Karpas-422 (cell line): ENCODE data around the gene C9. TPM values are rescaled to one million over a fixed set of nuclear protein-coding genes. Genes with fewer than 3 reads are reported as not detected.
"Not testable (repeated sequence)": the region's sequence is repeated elsewhere in the genome, so short reads cannot be mapped to it uniquely, and the experiment has no call there.

Source experiments
- DNase-seq: peaks from one replicate; pipeline ENCODE4 v3.0.0-alpha.2; 2015
- H2AFZ ChIP-seq: fragments of 200-600 bp; sonication (generic); 2 replicates; pipeline ENCODE4 v1.6.1; 2014; ENCODE audit warnings: antibody characterized with exemption, low read length, mixed read lengths
- H3K27ac ChIP-seq: fragments of 200-600 bp; sonication (generic); 2 replicates; pipeline ENCODE4 v1.5.1; 2014; ENCODE audit warnings: mild to moderate bottlenecking, low read length, moderate library complexity
- H3K27me3 ChIP-seq: fragments of 200-600 bp; sonication (generic); 2 replicates; pipeline ENCODE4 v1.6.1; 2014; ENCODE audit warnings: low read length, mixed read lengths
- H3K36me3 ChIP-seq: fragments of 200-600 bp; sonication (generic); 2 replicates; pipeline ENCODE4 v1.6.1; 2014; ENCODE audit warnings: low read length, mixed read lengths; ENCODE audit not compliant: insufficient read depth
- H3K4me1 ChIP-seq: fragments of 200-600 bp; sonication (generic); 2 replicates; pipeline ENCODE4 v1.6.1; 2014; ENCODE audit warnings: mild to moderate bottlenecking, low read length, mixed read lengths
- H3K4me2 ChIP-seq: fragments of 200-600 bp; sonication (generic); 2 replicates; pipeline ENCODE4 v1.6.1; 2014; ENCODE audit warnings: low read length, low read depth, mild to moderate bottlenecking; ENCODE audit not compliant: poor library complexity, severe bottlenecking
- H3K4me3 ChIP-seq: fragments of 200-600 bp; sonication (generic); 2 replicates; pipeline ENCODE4 v1.5.1; 2014; ENCODE audit warnings: mild to moderate bottlenecking, antibody characterized with exemption, low read length, mixed read lengths
- H3K79me2 ChIP-seq: fragments of 200-600 bp; sonication (generic); 2 replicates; pipeline ENCODE4 v1.6.1; 2014; ENCODE audit warnings: mild to moderate bottlenecking, low read length, mixed read lengths
- H3K9ac ChIP-seq: fragments of 200-600 bp; sonication (generic); 2 replicates; pipeline ENCODE4 v1.6.0; 2014; ENCODE audit warnings: low read length
- H3K9me2 ChIP-seq: fragments of 200-600 bp; sonication (generic), shearing (Covaris generic); replicated peaks from 2 replicates; pipeline ENCODE4 v1.6.0; 2014; ENCODE audit warnings: mild to moderate bottlenecking, low read length, moderate library complexity; ENCODE audit not compliant: insufficient read depth
- H3K9me3 ChIP-seq: fragments of 300-700, 200-600 bp; sonication (generic); 2 replicates; pipeline ENCODE4 v1.6.1; 2014; ENCODE audit warnings: low read length, mixed read lengths
- H4K20me1 ChIP-seq: fragments of 200-600 bp; sonication (generic); 2 replicates; pipeline ENCODE4 v1.6.1; 2014; ENCODE audit warnings: mild to moderate bottlenecking, antibody characterized with exemption, low read length, low read depth; ENCODE audit not compliant: insufficient read depth
- total RNA-seq: library from RNA; depleted of rRNA; stranded (reverse); fragments of >200 nt; shearing (Covaris generic); gene quantifications from 2 replicates; pipeline ENCODE4 v1.2.3, GENCODE V29; 2014; ENCODE audit warnings: low replicate concordance

Gene C9
- total RNA-seq, 1 experiment from 2014 or later = not detected

DNA sequence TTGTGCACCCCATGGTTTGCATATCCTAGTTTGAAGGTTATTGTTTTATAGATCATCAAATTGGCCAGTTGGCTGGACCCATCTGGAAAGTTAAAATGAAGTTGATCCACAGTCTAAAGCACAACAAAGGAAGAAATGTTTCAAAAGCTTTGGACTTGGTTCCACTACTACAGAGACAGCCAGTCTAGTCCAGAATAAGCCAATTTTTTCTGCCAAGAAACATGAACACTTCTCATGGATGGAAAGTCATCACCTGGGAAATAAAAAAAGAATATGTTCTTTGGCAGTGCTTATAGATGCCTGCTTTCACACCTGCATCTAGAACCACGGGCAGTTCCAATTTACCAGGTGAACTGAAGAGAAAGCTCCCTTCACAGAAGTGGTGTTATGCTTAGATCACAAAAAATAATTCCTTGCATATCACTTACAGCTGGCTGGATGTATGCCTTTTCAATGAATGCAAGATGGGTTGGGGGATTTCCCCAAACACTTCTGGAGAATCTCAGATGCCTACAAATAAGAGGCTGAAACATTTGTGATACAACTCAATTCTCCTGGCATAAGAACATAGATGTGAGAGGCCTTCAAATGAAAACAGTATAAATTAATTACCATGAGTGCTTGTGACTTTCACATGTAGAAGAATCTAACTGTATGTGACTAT lies 26.9 kb downstream of the C9 start:
- H3K4me3 ChIP-seq = no peak overlapping the region

DNA sequence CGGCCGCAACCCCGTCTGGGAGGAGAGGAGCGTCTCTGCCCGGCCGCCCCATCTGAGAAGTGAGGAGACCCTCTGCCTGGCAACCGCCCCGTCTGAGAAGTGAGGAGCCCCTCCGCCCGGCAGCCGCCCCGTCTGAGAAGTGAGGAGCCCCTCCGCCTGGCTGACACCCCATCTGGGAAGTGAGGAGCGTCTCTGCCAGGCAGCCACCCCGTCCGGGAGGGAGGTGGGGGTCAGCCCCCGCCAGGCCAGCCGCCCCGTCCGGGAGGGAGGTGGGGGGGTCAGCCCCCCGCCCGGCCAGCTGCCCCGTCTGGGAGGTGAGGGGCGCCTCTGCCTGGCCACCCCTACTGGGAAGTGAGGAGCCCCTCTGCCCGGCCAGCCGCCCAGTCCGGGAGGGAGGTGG lies 30.0 kb downstream of the C9 start:
- H3K9me2 ChIP-seq, H4K20me1 ChIP-seq, H3K27me3 ChIP-seq, H3K27ac ChIP-seq, H3K9ac ChIP-seq, DNase-seq, H2AFZ ChIP-seq, H3K79me2 ChIP-seq, H3K36me3 ChIP-seq, H3K4me2 ChIP-seq, H3K4me3 ChIP-seq, H3K4me1 ChIP-seq, H3K9me3 ChIP-seq: not testable (repeated sequence)

More for the DNA sequence above, 26.9 kb downstream of the C9 start:
- Histone ChIP-seq H3K36me3 (no peaks in the 10 kb centered on the region), H3K79me2 (no peaks in the 10 kb centered on the region), H3K4me2 (no peak overlapping the region), H3K27me3 (no peaks in the 10 kb centered on the region), H2AFZ (no peak overlapping the region), H3K4me1 (no peaks in the 10 kb centered on the region), H3K9ac (no peak overlapping the region), H3K9me3 (no peaks in the 10 kb centered on the region), H3K27ac (no peak overlapping the region), H3K9me2 (no peaks in the 10 kb centered on the region), H4K20me1 (no peaks in the 10 kb centered on the region)
- DNase-seq = no peak

DNA sequence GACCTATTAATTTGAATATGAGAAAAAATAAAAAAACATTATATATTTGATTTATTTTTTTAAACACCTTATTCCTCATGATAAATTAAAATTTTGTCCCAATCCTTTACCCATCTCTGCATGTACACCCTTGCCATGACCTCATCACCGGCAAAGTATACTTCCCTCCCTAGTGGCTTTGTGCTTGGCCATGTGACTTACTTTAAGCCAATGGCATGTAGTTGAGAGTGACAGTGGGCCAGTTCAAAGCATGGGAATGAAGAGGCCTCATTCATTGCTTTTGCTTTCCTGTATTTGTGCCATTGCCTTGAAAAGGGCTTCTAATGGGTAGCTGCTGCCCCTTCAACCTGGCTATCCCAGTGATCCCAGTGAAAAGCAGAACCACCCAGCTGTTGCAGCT lies 31.2 kb downstream of the C9 start:
- no peak overlapping the region for H3K4me3 ChIP-seq
- H3K4me1 ChIP-seq = no peaks in the 10 kb centered on the region
- no peaks in the 10 kb centered on the region for H3K27me3 ChIP-seq
- H3K9me2 ChIP-seq = no peaks in the 10 kb centered on the region
- no peak overlapping the region for H3K9ac ChIP-seq
- no peaks in the 10 kb centered on the region for H4K20me1 ChIP-seq
- H3K9me3 ChIP-seq = no peaks in the 10 kb centered on the region
- H3K79me2 ChIP-seq = no peaks in the 10 kb centered on the region
- no peaks in the 10 kb centered on the region for H3K36me3 ChIP-seq
- no peak for DNase-seq
- no peak overlapping the region for H3K4me2 ChIP-seq
- no peak overlapping the region for H2AFZ ChIP-seq
- H3K27ac ChIP-seq = no peak overlapping the region

DNA sequence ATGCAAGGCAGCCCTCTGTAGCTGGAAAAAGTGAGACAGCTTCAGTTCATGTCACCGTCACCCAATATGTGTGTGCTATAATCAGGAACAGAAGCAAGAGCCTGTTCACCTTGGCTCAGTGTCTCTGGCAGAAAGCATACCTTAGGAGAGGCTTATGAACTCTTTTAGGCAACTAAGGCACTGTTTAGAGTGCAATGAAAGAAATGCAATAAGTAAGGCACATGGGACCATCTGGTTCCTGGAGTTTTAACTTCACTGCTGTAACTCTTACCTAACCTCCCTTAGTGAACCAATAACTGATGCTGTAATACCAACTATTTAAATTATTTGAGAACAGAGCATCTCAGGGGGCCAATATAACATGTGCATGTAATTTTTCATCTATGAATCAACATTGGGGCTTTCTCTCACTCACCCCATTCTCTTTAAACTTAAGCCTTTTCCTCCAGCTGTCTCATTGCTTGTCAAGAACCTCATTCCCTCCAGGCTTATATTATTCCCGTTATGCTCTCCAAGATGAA lies 32.4 kb downstream of the C9 start:
- H3K9me2 ChIP-seq = no peaks in the 10 kb centered on the region
- no peak overlapping the region for H3K4me3 ChIP-seq
- H3K79me2 ChIP-seq = no peaks in the 10 kb centered on the region
- H3K27ac ChIP-seq = no peak overlapping the region
- no peaks in the 10 kb centered on the region for H3K4me1 ChIP-seq
- H3K4me2 ChIP-seq = no peak overlapping the region
- no peak overlapping the region for H3K9ac ChIP-seq
- no peak overlapping the region for H2AFZ ChIP-seq
- no peaks in the 10 kb centered on the region for H3K9me3 ChIP-seq
- H4K20me1 ChIP-seq = no peaks in the 10 kb centered on the region
- H3K27me3 ChIP-seq = no peaks in the 10 kb centered on the region
- DNase-seq = no peak
- H3K36me3 ChIP-seq = no peaks in the 10 kb centered on the region

DNA sequence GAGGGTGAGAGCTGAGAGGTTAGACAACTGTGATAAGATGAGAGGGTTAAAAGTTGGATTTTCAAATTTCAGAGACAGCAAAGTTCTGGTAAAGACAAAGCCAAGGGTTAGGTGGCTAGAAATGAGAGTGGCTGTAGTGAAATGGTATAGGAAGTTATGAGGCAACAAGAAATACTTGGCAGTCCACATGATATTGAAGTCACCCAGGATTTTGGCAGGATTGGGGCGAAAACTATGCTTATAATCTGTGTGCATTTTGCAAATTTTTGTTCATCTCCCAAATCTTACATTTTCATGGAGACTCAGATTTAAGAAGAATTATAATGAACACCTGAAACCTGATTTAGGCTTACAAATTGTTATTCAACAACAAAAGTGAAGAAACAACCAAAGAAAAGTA lies 35.6 kb downstream of the C9 start:
- no peaks in the 10 kb centered on the region for H3K79me2 ChIP-seq
- no peaks in the 10 kb centered on the region for H3K9me2 ChIP-seq
- no peak overlapping the region for H3K4me3 ChIP-seq
- no peaks in the 10 kb centered on the region for H3K9me3 ChIP-seq
- H4K20me1 ChIP-seq = no peaks in the 10 kb centered on the region
- H2AFZ ChIP-seq = no peak overlapping the region
- no peaks in the 10 kb centered on the region for H3K4me1 ChIP-seq
- H3K4me2 ChIP-seq = no peak overlapping the region
- no peaks in the 10 kb centered on the region for H3K36me3 ChIP-seq
- H3K27ac ChIP-seq = no peak overlapping the region
- no peak overlapping the region for H3K9ac ChIP-seq
- H3K27me3 ChIP-seq = no peaks in the 10 kb centered on the region
- DNase-seq = no peak

DNA sequence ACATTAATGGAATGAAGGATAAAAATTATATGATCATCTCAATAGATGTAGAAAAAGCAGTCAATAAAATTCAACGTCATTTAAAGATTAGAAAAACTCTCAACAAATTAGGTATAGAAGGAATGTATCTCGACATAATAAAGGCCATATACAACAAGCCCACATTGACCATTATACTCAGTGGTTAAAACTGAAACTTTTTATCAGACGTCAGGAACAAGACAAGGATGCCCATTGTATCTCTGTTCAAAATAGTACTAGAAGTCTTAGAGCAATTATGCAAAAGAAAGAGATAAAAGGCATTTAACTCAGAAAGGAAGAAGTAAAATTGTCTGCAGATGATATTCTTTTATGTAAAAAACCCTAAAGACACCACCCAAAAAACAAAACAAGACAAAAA lies 40.8 kb downstream of the C9 start:
- Histone ChIP-seq H3K9me2 (no peaks in the 10 kb centered on the region), H4K20me1 (no peaks in the 10 kb centered on the region), H3K36me3 (no peaks in the 10 kb centered on the region), H3K27ac (no peak overlapping the region), H3K27me3 (no peaks in the 10 kb centered on the region), H3K79me2 (no peaks in the 10 kb centered on the region), H3K4me3 (no peak overlapping the region), H3K4me1 (no peaks in the 10 kb centered on the region), H3K9ac (no peak overlapping the region), H3K9me3 (no peaks in the 10 kb centered on the region), H3K4me2 (no peak overlapping the region), H2AFZ (no peak overlapping the region)
- no peak for DNase-seq

DNA sequence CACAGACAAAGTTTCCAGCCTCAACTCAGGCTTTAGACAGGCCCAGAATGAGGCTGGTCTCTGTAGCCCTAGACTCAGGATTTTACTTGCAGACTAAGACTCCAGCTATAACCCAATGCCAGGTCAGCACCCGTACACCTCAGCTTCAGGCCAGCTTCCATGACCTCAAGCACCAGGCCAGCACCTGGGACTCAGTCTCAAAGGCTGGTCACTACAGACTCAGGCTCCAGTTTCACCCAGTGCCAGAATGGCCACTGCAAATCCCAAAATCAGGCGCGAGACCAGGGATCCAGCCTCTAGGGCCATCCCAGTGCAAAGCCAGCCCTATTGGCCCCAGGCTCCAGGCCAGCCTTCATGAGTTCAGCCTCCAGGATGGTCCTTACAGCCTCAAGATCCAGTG lies 44.9 kb downstream of the C9 start:
- no peak for DNase-seq
- no peaks in the 10 kb centered on the region for H3K9me3 ChIP-seq
- no peaks in the 10 kb centered on the region for H3K27me3 ChIP-seq

DNA sequence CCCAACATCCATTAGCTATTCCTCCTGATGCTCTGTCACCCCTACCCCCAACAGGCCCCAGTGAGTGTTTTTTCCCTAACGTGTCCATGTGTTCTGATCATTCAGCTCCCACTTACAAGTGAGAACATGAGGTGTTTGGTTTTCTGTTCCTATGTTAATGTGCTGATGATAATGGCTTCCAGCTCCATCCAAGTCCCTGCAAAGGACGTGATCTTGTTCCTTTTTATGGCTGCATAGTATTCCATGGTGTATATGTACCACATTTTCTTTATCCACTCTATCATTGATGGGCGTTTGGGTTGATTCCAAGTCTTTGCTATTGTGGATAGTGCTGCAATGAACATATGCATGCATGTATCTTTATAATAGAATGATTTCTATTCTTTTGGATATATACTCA lies 47.8 kb downstream of the C9 start:
- not testable (repeated sequence) for H3K36me3 ChIP-seq, H2AFZ ChIP-seq, H3K4me3 ChIP-seq, H4K20me1 ChIP-seq, H3K4me2 ChIP-seq, H3K9me3 ChIP-seq, H3K9me2 ChIP-seq, H3K9ac ChIP-seq, H3K4me1 ChIP-seq, DNase-seq, H3K27ac ChIP-seq, H3K27me3 ChIP-seq, H3K79me2 ChIP-seq

More for the DNA sequence above, 44.9 kb downstream of the C9 start:
- H4K20me1 ChIP-seq = no peaks in the 10 kb centered on the region
- no peak overlapping the region for H3K4me3 ChIP-seq
- no peak overlapping the region for H2AFZ ChIP-seq
- H3K4me1 ChIP-seq = no peaks in the 10 kb centered on the region
- H3K36me3 ChIP-seq = no peaks in the 10 kb centered on the region
- no peak overlapping the region for H3K4me2 ChIP-seq
- H3K79me2 ChIP-seq = no peaks in the 10 kb centered on the region
- no peak overlapping the region for H3K27ac ChIP-seq
- H3K9me2 ChIP-seq = no peaks in the 10 kb centered on the region
- no peak overlapping the region for H3K9ac ChIP-seq
